ENCODE results near the gene GJA3.

Gene GJA3

GRCh38 chr13:20160306-20161274 lies at the start of gene GJA3:
Gene GJA3, minus strand, starts transcription at chr13:20161052. Its CDS starts 17,764 bp downstream, at chr13:20143288.
- peak; percentile 70 for DNase-seq

- DNase-seq, result no peak
Observed at GRCh38 chr13:20209948-20210347, 49.1 kb upstream of the GJA3 start.

- no peak for DNase-seq
Observed at GRCh38 chr13:20206698-20207235, 45.9 kb upstream of the GJA3 start.

GRCh38 chr13:20206065-20206697 lies 45.3 kb upstream of the GJA3 start:
- DNase-seq, result no peak

GRCh38 chr13:20198781-20199180 lies 37.9 kb upstream of the GJA3 start:
- DNase-seq, result no peak

- peak; percentile 90 for DNase-seq
Observed at GRCh38 chr13:20197361-20197834, 36.5 kb upstream of the GJA3 start.

- DNase-seq, result no peak
Observed at GRCh38 chr13:20195801-20196200, 34.9 kb upstream of the GJA3 start.

- DNase-seq, result peak; percentile 66
Observed at GRCh38 chr13:20193907-20194631, 33.2 kb upstream of the GJA3 start.

- DNase-seq, result peak; percentile 62
Observed at GRCh38 chr13:20193162-20193906, 32.5 kb upstream of the GJA3 start.

GRCh38 chr13:20192836-20193161 lies 31.9 kb upstream of the GJA3 start, which contains the start of gene GJB2:
Gene GJB2, minus strand, starts transcription at chr13:20192938. Its CDS starts 3,357 bp downstream, at chr13:20189581.
- no peak for DNase-seq

GRCh38 chr13:20192158-20192835 lies 31.4 kb upstream of the GJA3 start:
- peak; percentile 61 for DNase-seq

- DNase-seq, result no peak
Observed at GRCh38 chr13:20191311-20192157, 30.7 kb upstream of the GJA3 start.

- DNase-seq, result no peak
Observed at GRCh38 chr13:20190481-20191310, 29.8 kb upstream of the GJA3 start.

- no peak for DNase-seq
Observed at GRCh38 chr13:20190076-20190475, 29.2 kb upstream of the GJA3 start.

- DNase-seq, result no peak
Observed at GRCh38 chr13:20188667-20189553, 28.1 kb upstream of the GJA3 start.

- no peak for DNase-seq
Observed at GRCh38 chr13:20186771-20187170, 25.9 kb upstream of the GJA3 start.

GRCh38 chr13:20185366-20186056 lies 24.7 kb upstream of the GJA3 start:
- no peak for DNase-seq
